Nephron progenitor cell (in vitro differentiated cells): Measurements from ENCODE around the gene UPK3B.
"Not testable (repeated sequence)": the region's sequence is repeated elsewhere in the genome, so short reads cannot be mapped to it uniquely, and the experiment has no call there.

ENCODE experiments used
- DNase-seq: peaks from one replicate; pipeline ENCODE4 v3.0.0; 2021
- H3K27ac Mint-ChIP-seq: 2 replicates; pipeline ENCODE4 v1.8.0; 2021; ENCODE audit warnings: mild to moderate bottlenecking, moderate library complexity, mixed read lengths
- H3K27me3 Mint-ChIP-seq: 2 replicates; pipeline ENCODE4 v1.8.0; 2021; ENCODE audit warnings: mild to moderate bottlenecking, low read depth, mixed read lengths; ENCODE audit not compliant: poor library complexity
- H3K36me3 Mint-ChIP-seq: 2 replicates; pipeline ENCODE4 v1.8.0; 2021; ENCODE audit warnings: low read depth, mixed read lengths
- H3K4me1 Mint-ChIP-seq: 2 replicates; pipeline ENCODE4 v1.8.0; 2021; ENCODE audit warnings: mixed read lengths
- H3K4me3 Mint-ChIP-seq: 2 replicates; pipeline ENCODE4 v1.8.0; 2021; ENCODE audit warnings: mild to moderate bottlenecking, moderate library complexity, mixed read lengths
- H3K9me3 Mint-ChIP-seq: 2 replicates; pipeline ENCODE4 v1.8.0; 2021; ENCODE audit warnings: mild to moderate bottlenecking, moderate library complexity, mixed read lengths

The UPK3B gene

GRCh38 chr7:76480403-76481253, 29.7 kb upstream of the UPK3B start:
- not testable (repeated sequence) for H3K4me3 Mint-ChIP-seq, H3K27ac Mint-ChIP-seq, H3K27me3 Mint-ChIP-seq, DNase-seq, H3K4me1 Mint-ChIP-seq, H3K9me3 Mint-ChIP-seq, H3K36me3 Mint-ChIP-seq

GRCh38 chr7:76482660-76483059, 27.7 kb upstream of the UPK3B start:
- not testable (repeated sequence) for H3K4me3 Mint-ChIP-seq, H3K27me3 Mint-ChIP-seq, H3K9me3 Mint-ChIP-seq, H3K4me1 Mint-ChIP-seq, H3K27ac Mint-ChIP-seq, H3K36me3 Mint-ChIP-seq, DNase-seq

GRCh38 chr7:76483081-76483480, 27.3 kb upstream of the UPK3B start:
- H3K27me3 Mint-ChIP-seq, H3K4me1 Mint-ChIP-seq, H3K27ac Mint-ChIP-seq, H3K9me3 Mint-ChIP-seq, H3K36me3 Mint-ChIP-seq, H3K4me3 Mint-ChIP-seq, DNase-seq: not testable (repeated sequence)

GRCh38 chr7:76484456-76484855, 25.9 kb upstream of the UPK3B start:
- H3K4me1 Mint-ChIP-seq, H3K36me3 Mint-ChIP-seq, H3K27me3 Mint-ChIP-seq, H3K4me3 Mint-ChIP-seq, H3K27ac Mint-ChIP-seq, DNase-seq, H3K9me3 Mint-ChIP-seq: not testable (repeated sequence)

GRCh38 chr7:76485822-76486610, 24.3 kb upstream of the UPK3B start:
- H3K4me3 Mint-ChIP-seq, H3K36me3 Mint-ChIP-seq: not testable (repeated sequence)

GRCh38 chr7:76486618-76487017, 23.7 kb upstream of the UPK3B start:
- H3K4me3 Mint-ChIP-seq, H3K27me3 Mint-ChIP-seq, H3K4me1 Mint-ChIP-seq, H3K9me3 Mint-ChIP-seq, H3K36me3 Mint-ChIP-seq, H3K27ac Mint-ChIP-seq, DNase-seq: not testable (repeated sequence)

More at GRCh38 chr7:76485822-76486610, 24.3 kb upstream of the UPK3B start:
- H3K27me3 Mint-ChIP-seq, H3K27ac Mint-ChIP-seq, DNase-seq, H3K4me1 Mint-ChIP-seq, H3K9me3 Mint-ChIP-seq: not testable (repeated sequence)

GRCh38 chr7:76487969-76488368, 22.4 kb upstream of the UPK3B start:
- not testable (repeated sequence) for H3K27me3 Mint-ChIP-seq, H3K27ac Mint-ChIP-seq, H3K4me1 Mint-ChIP-seq, H3K36me3 Mint-ChIP-seq, H3K9me3 Mint-ChIP-seq, DNase-seq, H3K4me3 Mint-ChIP-seq

- not testable (repeated sequence) for H3K36me3 Mint-ChIP-seq, DNase-seq, H3K27me3 Mint-ChIP-seq, H3K9me3 Mint-ChIP-seq, H3K4me1 Mint-ChIP-seq, H3K27ac Mint-ChIP-seq, H3K4me3 Mint-ChIP-seq
Measured at GRCh38 chr7:76492139-76492538, 18.2 kb upstream of the UPK3B start.

- not testable (repeated sequence) for DNase-seq, H3K4me3 Mint-ChIP-seq, H3K27ac Mint-ChIP-seq, H3K27me3 Mint-ChIP-seq, H3K36me3 Mint-ChIP-seq, H3K9me3 Mint-ChIP-seq, H3K4me1 Mint-ChIP-seq
Measured at GRCh38 chr7:76495717-76496116, 14.6 kb upstream of the UPK3B start.

GRCh38 chr7:76497918-76498582, 12.3 kb upstream of the UPK3B start:
- not testable (repeated sequence) for DNase-seq, H3K4me3 Mint-ChIP-seq, H3K36me3 Mint-ChIP-seq, H3K9me3 Mint-ChIP-seq, H3K27ac Mint-ChIP-seq, H3K27me3 Mint-ChIP-seq, H3K4me1 Mint-ChIP-seq

GRCh38 chr7:76498583-76499200, 11.7 kb upstream of the UPK3B start:
- not testable (repeated sequence) for H3K4me3 Mint-ChIP-seq, H3K36me3 Mint-ChIP-seq, H3K27me3 Mint-ChIP-seq, H3K4me1 Mint-ChIP-seq, DNase-seq, H3K9me3 Mint-ChIP-seq, H3K27ac Mint-ChIP-seq

GRCh38 chr7:76499201-76499923, 11.0 kb upstream of the UPK3B start:
- H3K27me3 Mint-ChIP-seq, H3K4me3 Mint-ChIP-seq, H3K9me3 Mint-ChIP-seq, H3K4me1 Mint-ChIP-seq, DNase-seq, H3K36me3 Mint-ChIP-seq, H3K27ac Mint-ChIP-seq: not testable (repeated sequence)

GRCh38 chr7:76499924-76500241, 10.5 kb upstream of the UPK3B start:
- not testable (repeated sequence) for H3K27me3 Mint-ChIP-seq, H3K4me3 Mint-ChIP-seq, H3K36me3 Mint-ChIP-seq, H3K27ac Mint-ChIP-seq, H3K4me1 Mint-ChIP-seq, DNase-seq, H3K9me3 Mint-ChIP-seq

- H3K4me3 Mint-ChIP-seq, H3K9me3 Mint-ChIP-seq, DNase-seq, H3K27ac Mint-ChIP-seq, H3K27me3 Mint-ChIP-seq, H3K36me3 Mint-ChIP-seq, H3K4me1 Mint-ChIP-seq: not testable (repeated sequence)
Measured at GRCh38 chr7:76502224-76502623, 8.1 kb upstream of the UPK3B start.
